Nucleus accumbens (tissue), 56 donors: Measurements from ENCODE around the gene HIPK4.
"Not testable (repeated sequence)": the region's sequence is repeated elsewhere in the genome, so short reads cannot be mapped to it uniquely, and the experiment has no call there.

ENCODE experiments used
- DNase-seq, 56 donors: peaks; one replicate each; lab custom pipeline; 2025; lab: John Stamatoyannopoulos, UW

The HIPK4 gene, protein sequence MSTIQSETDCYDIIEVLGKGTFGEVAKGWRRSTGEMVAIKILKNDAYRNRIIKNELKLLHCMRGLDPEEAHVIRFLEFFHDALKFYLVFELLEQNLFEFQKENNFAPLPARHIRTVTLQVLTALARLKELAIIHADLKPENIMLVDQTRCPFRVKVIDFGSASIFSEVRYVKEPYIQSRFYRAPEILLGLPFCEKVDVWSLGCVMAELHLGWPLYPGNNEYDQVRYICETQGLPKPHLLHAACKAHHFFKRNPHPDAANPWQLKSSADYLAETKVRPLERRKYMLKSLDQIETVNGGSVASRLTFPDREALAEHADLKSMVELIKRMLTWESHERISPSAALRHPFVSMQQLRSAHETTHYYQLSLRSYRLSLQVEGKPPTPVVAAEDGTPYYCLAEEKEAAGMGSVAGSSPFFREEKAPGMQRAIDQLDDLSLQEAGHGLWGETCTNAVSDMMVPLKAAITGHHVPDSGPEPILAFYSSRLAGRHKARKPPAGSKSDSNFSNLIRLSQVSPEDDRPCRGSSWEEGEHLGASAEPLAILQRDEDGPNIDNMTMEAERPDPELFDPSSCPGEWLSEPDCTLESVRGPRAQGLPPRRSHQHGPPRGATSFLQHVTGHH

DNA sequence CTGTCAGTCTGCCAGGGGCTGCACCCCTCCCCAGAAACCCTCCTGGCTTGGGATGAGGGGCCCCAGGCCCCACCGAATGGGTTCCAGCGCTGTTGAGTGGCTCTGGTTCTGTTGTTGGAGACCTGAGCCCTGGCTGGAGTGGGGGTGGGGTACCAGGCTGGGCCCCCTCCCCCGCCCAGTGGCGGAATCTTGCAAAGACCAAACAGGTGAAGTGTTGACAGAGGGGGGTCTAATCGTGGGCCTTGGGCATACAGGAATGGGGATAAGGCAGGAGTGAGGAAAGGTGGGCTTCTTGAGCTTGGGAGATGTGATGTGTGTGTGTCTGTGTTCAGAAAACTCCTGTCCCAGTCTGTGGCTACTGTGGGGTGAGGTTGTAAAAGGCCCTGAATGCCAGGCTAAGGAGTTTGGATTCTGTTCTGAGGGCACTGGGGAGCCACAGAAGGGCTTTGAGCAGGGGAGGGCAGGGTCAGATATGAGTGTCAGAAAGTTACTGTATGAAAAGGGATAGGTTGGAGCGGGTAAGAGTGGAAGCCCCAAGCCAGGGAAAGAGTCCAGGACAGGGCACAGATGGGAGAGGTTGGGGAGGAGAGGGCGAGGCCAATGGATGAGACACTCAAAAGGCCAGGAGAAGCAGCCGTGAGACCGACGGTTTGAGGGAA, at the start of gene HIPK4:
Gene HIPK4 (minus strand): TSS at position 98 of the 659 bp plus-strand sequence. CDS start 279 bp downstream, outside the sequence.
- no peak for DNase-seq

DNA sequence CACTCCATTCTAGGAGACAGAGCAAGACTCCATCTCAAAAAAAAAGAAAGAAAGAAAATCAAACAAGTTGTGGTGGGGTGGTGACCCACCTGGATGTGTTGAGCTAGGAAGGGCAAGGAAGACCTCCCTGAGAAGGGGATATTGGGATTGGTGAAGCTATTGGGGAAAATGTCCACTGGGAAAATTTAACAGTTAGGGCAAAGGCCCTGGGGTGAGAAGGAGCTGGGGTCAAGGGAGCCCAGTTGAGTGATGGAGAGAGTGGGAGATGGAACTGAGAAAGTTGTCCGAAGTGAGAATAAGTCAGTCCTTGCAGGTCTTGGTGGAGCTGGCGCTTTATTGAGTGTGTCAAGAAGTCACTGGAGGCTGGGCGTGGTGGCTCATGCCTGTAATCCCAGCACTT, 48.3 kb upstream of the HIPK4 start:
- DNase-seq = no peak

DNA sequence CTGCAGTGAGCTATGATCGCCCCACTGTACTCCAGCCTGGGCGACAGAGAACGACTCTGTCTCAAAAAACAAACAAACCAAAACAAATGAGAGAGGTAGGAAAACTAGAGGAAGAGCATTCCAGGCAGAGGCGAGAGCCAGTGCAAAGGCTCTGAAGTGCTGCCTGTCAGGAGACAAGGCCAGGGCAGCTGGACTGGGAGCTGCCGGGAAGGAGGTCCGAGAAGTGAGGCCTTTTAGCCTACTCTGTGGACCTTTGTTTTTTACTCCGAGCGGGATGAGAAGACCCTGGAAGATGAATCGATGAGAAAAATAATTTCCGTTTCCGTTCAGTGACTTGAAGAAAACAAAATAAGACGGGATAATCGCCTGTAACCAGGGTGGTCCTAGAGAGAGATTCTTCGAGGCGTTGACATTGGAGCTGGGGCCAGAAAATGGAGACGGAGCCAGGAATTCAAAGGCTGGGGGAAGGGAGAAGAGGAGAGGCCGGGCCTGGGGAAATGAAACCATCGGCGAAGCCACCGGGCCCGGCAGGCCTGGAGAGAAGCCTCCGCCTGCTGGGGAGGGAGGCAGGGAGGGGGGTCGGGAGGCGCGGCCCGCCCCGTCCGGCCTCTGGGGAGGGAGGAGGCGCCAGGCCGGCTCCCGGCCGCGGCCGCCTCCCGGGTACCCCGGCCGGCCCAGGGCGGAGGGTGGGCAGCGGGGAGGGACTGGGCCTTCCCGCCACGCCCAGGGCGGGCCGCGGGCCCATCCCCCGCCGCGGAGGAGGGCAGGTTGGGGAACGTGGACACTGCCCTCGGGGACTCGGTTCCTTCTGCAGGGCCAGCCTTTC, 43.6 kb upstream of the HIPK4 start:
- peak in 54 of 56 donors; percentile 19 to 87 (median 70) for DNase-seq

DNA sequence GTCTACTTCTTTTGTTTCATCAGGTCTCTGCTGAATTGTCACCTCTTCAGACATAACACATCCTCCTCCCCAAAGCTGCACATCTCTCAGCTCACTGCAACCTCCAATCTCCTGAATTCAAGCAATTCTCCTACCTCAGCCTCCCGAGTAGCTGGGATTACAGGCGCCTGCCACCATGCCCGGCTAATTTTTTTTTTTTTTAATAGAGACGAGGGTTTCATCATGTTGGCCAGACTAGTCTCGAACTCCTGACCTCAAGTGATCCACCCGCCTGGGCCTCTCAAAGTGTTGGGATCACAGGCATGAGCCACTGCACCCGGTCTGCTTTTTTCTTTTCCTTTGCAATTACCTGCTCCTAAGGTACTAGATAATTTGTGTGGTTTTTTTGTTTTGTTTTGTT, 42.8 kb upstream of the HIPK4 start:
- not testable (repeated sequence) for DNase-seq

DNA sequence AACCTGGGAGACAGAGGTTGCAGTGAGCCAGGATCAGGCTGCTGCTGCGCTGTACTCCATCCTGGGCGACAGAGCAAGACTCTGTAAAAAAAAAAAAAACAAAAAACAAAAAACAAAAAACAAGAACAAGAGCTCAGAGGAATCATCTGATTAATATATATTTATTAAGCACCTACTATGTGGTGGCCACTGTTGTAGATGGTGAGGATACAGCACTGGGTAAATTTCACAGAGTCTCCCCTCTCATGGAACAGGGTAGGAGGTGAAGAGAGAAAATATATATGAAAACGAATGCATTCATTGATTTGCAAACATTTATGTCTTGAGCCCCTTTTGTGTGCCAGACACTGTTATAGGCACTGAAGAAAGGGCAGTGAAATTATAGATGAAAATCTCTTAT, 41.7 kb upstream of the HIPK4 start:
- no peak for DNase-seq

DNA sequence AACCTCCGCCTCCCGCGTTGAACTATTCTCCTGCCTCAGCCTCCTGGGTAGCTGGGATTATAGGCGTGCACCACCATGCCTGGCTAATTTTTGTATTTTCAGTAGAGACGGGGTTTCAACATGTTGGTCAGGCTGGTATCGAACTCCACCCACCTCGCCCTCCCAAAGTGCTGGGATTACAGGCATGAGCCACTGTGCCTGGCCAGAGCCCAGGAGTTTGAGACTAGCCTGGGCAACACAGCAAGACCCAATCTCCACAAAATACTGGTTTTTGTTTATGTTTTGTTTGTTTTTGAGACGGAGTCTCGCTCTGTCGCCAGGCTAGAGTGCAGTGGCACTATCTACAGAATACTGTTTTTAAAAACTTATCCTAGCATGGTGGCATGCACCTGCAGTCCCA, 40.3 kb upstream of the HIPK4 start:
- DNase-seq = not testable (repeated sequence)

DNA sequence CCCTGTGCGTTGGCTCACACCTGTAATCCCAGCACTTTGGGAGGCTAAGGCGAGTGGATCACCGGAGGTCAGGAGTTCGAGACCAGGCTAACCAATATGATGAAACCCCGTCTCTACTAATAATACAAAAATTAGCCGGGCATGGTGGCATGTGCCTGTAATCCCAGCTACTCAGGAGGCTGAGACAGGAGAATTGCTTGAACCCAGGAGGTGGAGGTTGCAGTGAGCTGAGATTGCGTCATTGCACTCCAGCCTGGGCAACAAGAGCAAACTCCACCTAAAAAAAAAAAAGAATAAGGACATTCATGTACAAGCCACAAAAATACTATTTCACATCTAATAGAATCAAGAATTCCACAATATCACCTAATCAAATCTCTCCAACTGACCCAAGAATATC, 38.2 kb upstream of the HIPK4 start:
- not testable (repeated sequence) for DNase-seq

DNA sequence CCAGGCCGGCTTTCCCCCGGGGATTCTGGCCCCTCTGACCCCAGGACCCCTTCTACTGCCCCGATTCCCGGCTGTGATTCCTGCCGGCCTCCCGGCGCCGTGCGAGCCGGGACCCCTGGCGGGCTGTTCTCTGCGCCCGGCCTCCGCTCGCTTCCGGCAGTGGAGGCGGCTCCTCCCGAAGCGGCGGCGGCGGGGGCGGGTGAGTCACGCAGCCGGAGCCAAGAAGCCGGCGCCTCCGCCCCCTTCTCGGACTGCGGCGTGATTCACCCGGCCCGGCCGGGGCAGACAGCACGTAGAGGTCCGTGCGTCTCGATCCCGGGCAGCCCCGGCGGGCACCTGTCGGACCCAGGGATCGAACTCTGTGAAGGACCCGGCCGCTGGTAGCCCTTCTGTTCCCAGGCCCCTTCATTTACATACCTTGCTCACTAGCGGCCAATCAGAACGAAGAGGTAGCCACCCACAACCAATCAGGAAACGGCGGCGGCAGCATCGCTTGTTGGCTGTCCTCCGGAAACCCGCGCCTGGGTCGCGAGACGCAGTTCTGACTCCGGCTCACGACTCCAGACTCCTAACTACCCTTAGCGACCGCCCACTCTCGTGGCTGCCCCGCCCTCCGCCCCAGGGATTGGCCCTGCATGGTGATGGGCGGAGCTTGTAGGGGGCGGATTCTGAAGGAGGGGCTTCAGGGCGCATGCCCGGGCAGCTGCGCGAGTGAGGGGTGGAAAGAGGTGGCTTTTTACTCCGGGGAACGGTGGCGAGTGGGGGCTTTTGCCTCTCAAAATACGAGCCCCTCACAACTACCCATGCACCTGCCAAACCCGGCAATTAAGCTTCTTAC, 35.7 kb upstream of the HIPK4 start, which contains the start of gene SERTAD1:
Gene SERTAD1 (minus strand): TSS at position 543 of the 838 bp plus-strand sequence. CDS start 2,446 bp downstream, outside the sequence.
- DNase-seq = peak; percentile 96 to 100 (median 100)

DNA sequence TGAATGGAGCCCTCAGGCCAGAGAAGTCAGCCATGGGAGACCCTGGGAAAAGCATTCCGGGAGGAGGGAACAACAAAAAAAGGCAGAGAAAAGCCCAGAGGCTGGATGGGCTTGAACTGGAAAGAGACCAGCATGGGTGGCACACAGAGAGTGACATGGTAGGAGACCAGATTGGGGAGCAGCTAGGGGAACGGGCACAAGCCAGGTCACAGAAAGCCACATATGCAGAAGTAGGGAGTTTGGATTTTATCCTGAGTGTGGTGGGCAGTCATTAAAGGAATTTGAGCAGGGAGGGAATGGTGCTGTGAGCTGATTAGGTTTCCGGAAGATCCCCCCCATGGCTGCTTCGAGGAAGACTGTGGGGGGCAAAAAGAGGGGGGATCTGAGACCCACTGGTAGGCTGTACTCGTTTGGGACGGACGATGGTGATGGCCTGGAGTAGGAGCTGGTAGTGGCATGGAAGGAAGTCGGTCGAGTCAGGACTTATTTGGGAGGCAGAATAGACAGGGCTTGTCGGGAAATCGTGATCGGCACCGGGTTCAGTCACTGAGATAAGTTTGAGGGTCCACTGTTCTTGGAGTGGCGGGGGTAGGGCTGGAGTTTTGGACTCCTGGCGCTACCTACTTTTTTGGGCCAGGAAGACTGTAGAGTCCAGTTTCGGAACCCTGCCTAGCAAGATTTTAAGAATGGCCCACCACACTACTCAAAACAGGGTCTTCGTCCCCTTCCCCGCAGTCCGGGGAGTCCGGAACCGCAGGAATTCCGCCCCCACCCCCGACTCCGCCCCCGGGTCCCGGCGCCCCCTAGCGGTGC, 34.9 kb upstream of the HIPK4 start:
- DNase-seq = peak in 11 of 56 donors; percentile 17 to 69 (median 49)

DNA sequence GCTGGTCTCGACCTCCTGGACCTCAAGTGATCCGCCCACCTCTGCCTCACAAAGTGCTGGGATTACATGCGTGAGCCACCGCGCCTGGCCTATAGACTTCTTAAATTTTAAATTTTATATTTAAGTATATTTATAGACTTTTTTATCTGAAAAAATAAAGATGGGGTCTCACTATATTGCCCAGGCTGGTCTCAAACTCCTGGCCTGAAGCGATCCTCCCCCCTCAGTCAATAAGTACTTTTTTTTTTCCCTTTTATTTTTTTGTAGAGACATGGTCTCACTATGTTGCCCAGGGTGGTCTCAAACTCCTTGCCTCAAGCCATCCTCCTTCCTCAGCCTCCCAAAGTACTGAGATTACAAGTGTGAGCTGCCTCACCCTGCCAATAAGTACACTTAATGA, 34.0 kb upstream of the HIPK4 start:
- DNase-seq = no peak

DNA sequence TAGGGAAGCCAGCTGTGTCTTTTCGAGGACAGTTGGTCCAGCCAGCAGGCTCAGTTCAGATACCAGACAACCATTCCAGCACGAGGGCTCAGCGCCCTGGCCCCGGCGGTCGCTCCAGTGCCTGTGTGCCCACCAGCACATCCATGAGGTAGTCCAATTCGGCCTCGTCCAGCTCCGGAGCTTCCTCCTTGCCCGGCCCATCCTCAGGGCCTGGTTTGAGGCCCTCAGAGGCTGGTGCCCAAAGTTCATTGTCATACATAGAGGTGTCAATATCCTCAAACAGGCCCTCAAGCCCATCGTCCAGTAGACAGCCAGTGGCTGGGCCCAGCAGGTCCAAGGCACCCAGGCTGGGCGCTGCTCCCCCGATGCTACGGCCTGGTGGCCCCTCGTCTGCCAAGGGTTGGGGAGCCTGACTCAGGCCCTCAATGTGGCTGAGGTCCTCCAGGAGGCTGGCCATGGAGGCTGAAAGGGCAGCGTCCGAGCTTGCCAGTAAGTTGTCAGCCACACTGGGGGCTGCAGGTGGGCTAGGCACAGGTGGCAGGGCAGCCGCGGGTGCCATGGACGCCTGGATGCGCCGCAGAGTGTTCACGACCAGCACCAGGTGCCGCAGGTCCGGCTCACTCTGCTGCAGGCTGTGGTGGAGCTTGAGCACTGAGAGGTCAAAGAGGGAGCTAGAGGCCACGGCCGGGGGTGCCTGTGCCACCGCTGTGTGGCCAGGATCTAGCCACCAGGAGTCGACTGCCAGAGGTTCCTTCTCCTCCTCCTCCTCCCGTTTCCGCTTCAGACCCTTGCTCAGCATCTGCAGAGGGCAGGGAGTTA, 33.0 kb upstream of the HIPK4 start:
- no peak for DNase-seq

DNA sequence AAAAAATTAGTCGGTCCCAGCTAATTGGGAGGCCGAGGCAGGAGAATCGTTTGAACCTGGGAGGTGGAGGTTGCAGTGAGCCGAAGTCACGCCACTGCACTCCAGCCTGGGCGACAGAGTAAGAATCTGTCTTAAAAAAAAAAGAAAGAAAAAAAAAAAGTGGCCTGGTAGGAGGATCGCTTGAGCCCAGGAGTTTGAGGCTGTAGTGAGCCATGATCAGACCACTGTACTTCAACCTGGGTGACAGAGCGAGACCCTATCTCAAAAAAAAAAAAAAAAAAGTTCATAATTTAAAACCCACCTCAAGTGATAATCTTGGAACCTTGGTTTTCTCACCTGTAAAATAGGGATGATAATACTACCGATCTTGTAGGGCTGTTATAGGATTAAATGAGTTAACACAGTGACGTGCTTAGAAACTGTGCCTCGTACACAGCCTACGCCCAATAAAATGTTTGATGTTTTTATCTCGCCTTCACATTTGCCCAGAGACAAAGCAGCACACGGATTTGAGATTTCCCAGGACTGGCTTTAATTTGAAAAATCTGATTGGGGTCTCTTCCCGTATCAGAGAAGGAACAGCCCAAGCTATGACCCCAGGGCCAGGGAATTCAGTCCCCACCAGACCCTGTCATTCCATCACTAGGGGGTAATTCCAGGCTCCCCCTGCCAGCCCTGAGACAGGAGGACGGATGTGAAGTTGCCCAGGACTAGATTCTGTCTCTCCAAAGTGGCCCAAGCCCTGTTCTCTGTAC, 32.2 kb upstream of the HIPK4 start:
- DNase-seq = no peak

DNA sequence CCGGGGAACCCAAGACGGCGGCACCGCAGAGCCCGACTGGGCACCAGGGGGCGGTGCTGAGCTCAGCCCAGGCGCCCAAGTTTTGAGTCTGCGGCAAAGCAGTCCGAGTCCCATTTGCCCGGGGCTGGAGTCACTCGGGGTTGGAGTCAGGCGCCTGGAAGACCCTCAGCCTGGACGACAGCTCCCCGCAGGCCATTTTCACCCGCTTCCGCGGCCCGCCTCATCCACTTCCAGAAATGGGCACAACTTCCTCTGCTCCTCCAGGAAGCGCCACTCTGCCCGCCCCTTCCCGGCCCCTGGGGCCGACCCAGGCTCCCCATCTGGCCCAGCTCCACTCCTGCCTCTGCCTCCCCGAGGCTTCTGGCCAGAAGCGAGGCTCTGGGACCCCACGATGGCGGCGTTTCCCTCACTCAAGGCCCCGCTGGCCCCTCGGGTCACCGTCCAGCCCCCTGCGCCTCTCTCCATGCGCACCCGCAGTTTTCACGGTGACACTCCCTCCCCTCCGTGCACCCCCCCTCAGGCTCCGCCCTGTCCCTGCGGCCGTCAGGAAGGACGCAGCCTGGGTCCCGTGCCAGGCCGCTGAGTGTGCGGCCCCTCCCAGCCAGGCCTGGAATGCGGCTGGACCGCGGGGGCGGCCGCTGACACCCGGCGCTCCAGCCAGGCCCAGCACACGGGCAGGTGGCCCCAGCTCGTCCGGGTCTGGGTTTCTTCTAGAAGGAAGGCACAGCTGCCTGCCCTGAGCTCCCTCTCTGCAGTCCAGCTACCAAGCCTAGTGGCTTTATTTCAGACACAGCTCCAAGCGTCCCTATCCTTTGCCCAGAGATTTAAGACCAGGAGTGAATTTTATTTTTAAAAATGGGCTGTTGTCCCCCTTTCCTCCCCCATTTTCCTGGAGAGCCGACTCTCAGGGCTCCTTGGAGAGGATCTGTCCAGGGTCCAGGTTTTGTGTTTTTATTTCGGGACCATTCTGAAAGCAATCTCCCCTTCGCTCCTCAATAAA, 31.1 kb upstream of the HIPK4 start:
- DNase-seq = peak in 55 of 56 donors; percentile 31 to 96 (median 85)

DNA sequence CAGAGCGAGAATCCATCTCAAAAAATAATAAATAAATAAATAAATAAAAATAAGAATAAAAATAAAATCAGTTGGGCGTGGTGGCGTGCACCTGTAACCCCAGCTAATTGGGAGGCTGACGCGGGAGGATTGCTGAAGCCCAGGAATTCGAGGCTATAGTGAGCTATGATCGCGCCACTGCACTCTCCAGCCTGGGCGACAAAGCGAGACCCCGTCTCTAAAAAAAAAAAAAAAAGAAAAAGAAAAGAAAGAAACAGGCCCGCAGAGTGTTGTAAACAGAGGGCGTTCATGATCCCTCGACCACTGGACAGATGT, 30.4 kb upstream of the HIPK4 start:
- DNase-seq = no peak

DNA sequence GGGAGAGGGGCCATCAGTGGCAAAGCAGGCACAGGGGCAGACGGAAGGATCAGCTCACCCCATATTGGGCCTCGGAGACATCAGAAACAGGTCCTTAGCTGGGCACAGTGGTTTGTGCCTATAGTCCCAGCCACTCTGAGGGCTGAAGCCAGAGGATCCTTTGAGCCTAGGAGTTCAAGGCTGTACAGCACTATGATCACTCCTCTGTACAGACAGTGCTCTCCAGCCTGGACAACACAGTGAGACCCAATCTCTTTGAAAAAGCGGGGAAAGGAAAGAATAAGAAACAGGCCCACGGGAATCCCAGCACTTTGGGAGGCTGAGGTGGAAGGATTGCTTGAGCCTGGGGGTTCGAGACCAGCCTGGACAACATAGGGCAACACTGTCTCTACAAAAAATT, 29.8 kb upstream of the HIPK4 start:
- DNase-seq = no peak

DNA sequence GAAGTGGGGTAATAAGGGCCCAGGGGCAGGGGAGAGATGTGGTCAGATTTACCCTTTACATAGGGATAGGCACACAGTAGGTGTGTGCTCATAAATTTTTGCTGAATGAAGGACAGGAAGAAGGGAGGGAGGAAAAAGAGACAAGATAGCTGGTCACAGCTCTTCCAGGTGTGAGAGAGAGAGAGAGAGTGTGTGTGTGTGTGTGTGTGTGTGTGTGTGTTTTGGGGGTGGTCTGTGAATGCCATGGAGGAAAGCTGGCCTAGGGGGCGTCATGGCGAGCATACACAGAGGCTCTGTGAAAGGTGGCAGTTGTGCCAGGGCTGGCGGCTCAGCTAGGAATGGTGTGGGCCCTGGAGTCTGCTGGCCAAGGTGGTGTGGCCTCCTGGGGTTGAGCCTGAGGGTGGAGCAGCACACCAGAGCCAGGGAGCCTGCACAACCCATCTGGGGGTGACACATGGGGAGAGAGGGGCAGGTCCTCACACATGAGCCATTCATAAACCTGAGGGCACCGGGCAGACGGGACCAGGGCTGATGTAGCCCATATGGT, 29.2 kb upstream of the HIPK4 start:
- DNase-seq = no peak
